Measurements from ENCODE around the gene ST3GAL4. TPM values are rescaled to one million over a fixed set of nuclear protein-coding genes. Genes with fewer than 3 reads are reported as not detected.

The ST3GAL4 gene
- total RNA-seq, 2 donors from 2014 or later = 29.2 to 192 TPM

DNA sequence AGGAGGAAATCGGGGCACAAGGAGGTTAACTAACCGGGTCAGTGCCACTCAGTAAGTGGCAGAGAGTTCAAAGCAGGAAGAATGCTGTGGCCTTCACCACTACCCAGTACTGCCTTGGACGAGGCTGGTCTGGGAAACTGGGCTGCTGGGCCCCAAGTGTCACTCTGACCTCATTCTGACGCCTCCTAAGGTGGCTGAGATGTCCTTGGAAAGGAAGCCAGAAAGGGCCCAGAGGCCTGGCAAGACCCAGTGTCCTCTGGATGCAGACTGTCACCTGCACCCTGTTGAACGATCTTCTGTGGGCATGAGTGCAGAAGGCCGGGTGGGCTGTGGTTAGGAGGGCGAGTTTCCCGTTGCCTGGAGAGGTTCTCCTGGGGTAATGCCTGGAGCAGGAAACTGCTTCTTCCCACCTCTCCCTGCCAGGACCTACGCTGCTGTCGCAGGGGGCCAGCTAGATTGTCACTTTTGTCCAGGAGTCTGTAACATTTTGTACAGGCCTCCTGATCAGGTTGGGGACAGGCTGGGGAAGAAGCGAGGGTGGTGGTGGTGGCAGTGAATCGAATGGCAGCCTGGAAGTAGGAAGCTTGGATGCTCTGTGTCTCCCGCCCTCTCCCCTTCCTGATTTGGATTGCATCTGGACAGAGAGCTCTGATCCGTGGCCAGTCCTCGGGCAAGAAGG, 105.1 kb downstream of the ST3GAL4 start:
- peaks cover 2% of the 10 kb centered on the region for H3K4me1 ChIP-seq (replicated peaks)
- no peak for DNase-seq (ENCODE audit: low spot score)
- no peaks in the 10 kb centered on the region for H3K36me3 ChIP-seq
- no peak overlapping the region for H3K4me3 ChIP-seq
- TF ChIP-seq, protein P1, sequence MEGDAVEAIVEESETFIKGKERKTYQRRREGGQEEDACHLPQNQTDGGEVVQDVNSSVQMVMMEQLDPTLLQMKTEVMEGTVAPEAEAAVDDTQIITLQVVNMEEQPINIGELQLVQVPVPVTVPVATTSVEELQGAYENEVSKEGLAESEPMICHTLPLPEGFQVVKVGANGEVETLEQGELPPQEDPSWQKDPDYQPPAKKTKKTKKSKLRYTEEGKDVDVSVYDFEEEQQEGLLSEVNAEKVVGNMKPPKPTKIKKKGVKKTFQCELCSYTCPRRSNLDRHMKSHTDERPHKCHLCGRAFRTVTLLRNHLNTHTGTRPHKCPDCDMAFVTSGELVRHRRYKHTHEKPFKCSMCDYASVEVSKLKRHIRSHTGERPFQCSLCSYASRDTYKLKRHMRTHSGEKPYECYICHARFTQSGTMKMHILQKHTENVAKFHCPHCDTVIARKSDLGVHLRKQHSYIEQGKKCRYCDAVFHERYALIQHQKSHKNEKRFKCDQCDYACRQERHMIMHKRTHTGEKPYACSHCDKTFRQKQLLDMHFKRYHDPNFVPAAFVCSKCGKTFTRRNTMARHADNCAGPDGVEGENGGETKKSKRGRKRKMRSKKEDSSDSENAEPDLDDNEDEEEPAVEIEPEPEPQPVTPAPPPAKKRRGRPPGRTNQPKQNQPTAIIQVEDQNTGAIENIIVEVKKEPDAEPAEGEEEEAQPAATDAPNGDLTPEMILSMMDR (IDR thresholded peaks at IDR 0.05) = no peak
- no peak for TF ChIP-seq POLR2A (IDR thresholded peaks at IDR 0.05)
- TF ChIP-seq POLR2AphosphoS5 (IDR thresholded peaks at IDR 0.05) = no peak
- H3K27me3 ChIP-seq (replicated peaks; ENCODE audit: insufficient read depth) = no peaks in the 10 kb centered on the region
- no peaks in the 10 kb centered on the region for H3K9me3 ChIP-seq
- intact Hi-C loops (cut with DNase I) = no loop called here
- no peak overlapping the region for H3K27ac ChIP-seq
- 88% methylated on average over 15 of the region's 15 CpGs for WGBS

DNA sequence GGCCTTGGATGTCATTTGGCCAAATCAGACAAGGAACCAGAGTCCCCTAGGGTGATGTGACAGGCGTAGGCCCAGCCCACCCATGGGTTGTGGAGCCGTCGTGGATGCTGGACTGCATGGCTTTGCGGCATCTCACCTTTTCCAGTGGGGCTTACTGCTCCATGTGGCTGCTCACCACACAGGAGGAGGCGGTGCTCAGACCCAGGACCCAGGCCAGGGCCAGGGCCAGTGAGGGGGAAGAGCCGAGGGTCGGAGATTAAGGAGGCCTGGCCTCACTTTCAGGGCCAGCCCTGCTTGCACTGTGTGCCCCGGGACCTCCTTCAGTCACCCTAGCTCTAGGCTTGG, 105.6 kb downstream of the ST3GAL4 start:
- no peak overlapping the region for H3K27ac ChIP-seq
- whole genome bisulfite sequencing = 92% methylated on average over 8 of the region's 8 CpGs
- intact Hi-C loops (cut with DNase I) = no loop called here
- H3K4me3 ChIP-seq = no peak overlapping the region
- TF ChIP-seq POLR2AphosphoS5 (IDR thresholded peaks at IDR 0.05) (no peak), POLR2A (IDR thresholded peaks at IDR 0.05) (no peak)
- TF ChIP-seq, protein P1 (IDR thresholded peaks at IDR 0.05) = no peak
- H3K9me3 ChIP-seq = no peaks in the 10 kb centered on the region
- H3K36me3 ChIP-seq = no peaks in the 10 kb centered on the region
- peaks cover 7% of the 10 kb centered on the region for H3K4me1 ChIP-seq (replicated peaks)
- H3K27me3 ChIP-seq (replicated peaks; ENCODE audit: insufficient read depth) = no peaks in the 10 kb centered on the region
- no peak for DNase-seq (ENCODE audit: low spot score)

DNA sequence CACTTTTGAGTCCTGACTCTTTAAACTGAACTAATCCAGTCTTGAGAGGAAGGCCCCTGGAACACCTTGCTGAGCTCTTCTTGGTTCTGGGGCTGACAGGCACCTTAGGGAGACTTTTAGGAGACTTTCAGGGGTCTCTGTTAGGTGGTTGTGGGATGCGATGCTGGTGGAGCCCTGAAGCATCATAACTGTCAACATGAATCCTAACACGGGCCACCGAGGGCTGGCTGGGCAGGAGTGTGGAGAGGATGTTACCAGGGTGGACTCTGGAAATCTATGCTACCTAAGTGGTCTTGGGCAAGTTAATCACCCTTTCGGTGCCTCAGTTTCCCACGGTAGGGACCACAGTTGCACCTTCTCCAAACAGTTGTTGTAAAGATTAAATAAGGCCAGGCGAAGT, 106.5 kb downstream of the ST3GAL4 start:
- TF ChIP-seq POLR2AphosphoS5 (IDR thresholded peaks at IDR 0.05) (no peak), POLR2A (IDR thresholded peaks at IDR 0.05) (no peak)
- TF ChIP-seq, protein P1 (IDR thresholded peaks at IDR 0.05) = no peak
- no peak overlapping the region for H3K4me3 ChIP-seq
- no peak overlapping the region for H3K27ac ChIP-seq
- 98% methylated on average over 6 of the region's 6 CpGs for WGBS
- H3K9me3 ChIP-seq = no peaks in the 10 kb centered on the region
- H3K4me1 ChIP-seq (replicated peaks) = peaks cover 9% of the 10 kb centered on the region
- no peak for DNase-seq (ENCODE audit: low spot score)
- no peaks in the 10 kb centered on the region for H3K36me3 ChIP-seq
- intact Hi-C loops (cut with DNase I) = no loop called here
- no peaks in the 10 kb centered on the region for H3K27me3 ChIP-seq (replicated peaks; ENCODE audit: insufficient read depth)

DNA sequence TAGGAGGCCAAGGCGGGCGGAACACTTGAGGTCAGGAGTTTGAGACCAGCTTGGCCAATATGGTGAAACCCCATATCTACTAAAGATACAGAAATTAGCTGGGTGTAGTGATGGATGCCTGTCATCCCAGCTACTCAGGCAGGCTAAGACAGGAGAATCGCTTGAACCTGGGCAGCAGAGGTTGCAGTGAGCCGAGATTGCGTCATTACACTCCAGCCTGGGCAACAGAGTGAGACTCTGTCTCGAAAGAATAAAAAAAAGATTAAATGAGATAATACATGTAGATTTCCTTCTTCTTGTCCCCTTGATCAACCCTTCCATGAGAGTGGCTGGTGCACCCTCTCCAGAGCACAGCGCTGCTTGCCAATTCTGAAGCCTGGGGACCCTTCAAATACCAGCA, 106.9 kb downstream of the ST3GAL4 start:
- no peak overlapping the region for H3K27ac ChIP-seq
- H3K27me3 ChIP-seq (replicated peaks; ENCODE audit: insufficient read depth) = no peaks in the 10 kb centered on the region
- intact Hi-C loops (cut with DNase I) = no loop called here
- H3K9me3 ChIP-seq = no peaks in the 10 kb centered on the region
- TF ChIP-seq, protein P1 (IDR thresholded peaks at IDR 0.05) = no peak
- TF ChIP-seq POLR2A (IDR thresholded peaks at IDR 0.05) = no peak
- TF ChIP-seq POLR2AphosphoS5 (IDR thresholded peaks at IDR 0.05) = no peak
- WGBS = 96% methylated on average over 7 of the region's 7 CpGs
- peaks cover 9% of the 10 kb centered on the region for H3K4me1 ChIP-seq (replicated peaks)
- H3K4me3 ChIP-seq = no peak overlapping the region
- no peaks in the 10 kb centered on the region for H3K36me3 ChIP-seq
- no peak for DNase-seq (ENCODE audit: low spot score)

Small RNAs within 50 kb of the gene (small RNA-seq; reads per million reads assigned to genes)
- gene AP001318.3 = 0 reads per million in 2 donors

Other genes with a start within 250 kb of the ST3GAL4 start
- gene RPUSD4, start 144.0 kb upstream of the ST3GAL4 start, total RNA-seq = 10 to 100 TPM; 13.0 to 29.7 TPM
- 10 to 100 TPM; 18.9 to 21.7 TPM for gene FAM118B, start 143.9 kb upstream of the ST3GAL4 start, total RNA-seq
- gene SRPRA, start 86.8 kb upstream of the ST3GAL4 start, total RNA-seq = 100 to 1,000 TPM; 141 to 154 TPM
- gene FOXRED1, start 86.5 kb upstream of the ST3GAL4 start, total RNA-seq = 10 to 100 TPM; 23.9 to 44.0 TPM
- 10 to 100 TPM; 15.2 to 19.9 TPM for gene TIRAP, start 72.6 kb upstream of the ST3GAL4 start, total RNA-seq
- gene DCPS, start 51.6 kb upstream of the ST3GAL4 start, total RNA-seq = 10 to 100 TPM; 12.6 to 17.5 TPM